Measurements from ENCODE around the gene PBXIP1. TPM values are rescaled to one million over a fixed set of nuclear protein-coding genes. Genes with fewer than 3 reads are reported as not detected.
A peak's percentile ranks its signal among the peaks of the same experiment; 100 is the strongest.

The PBXIP1 gene
- polyA plus RNA-seq, 1 experiment, result 83.1 TPM

- TF ChIP-seq CTCF (IDR thresholded peaks at IDR 0.05; ENCODE audit: insufficient read depth, low read depth, low read length), result no peak
- POLR2A ChIA-PET, result interaction anchor here (0.7 kb wide), 1 partner anchor 466 kb away, joined by 3 read pairs; no protein-coding TSS in a partner anchor
- Histone ChIP-seq H3K27me3 (ENCODE audit: control insufficient read depth, insufficient read depth, low read length) (no peaks in the 10 kb centered on the region), H3K4me3 (ENCODE audit: low read depth, low read length) (no peak overlapping the region), H3K36me3 (ENCODE audit: control insufficient read depth, insufficient read depth, low read length) (peaks cover 8% of the 10 kb centered on the region)
- CTCF ChIA-PET, result interaction anchor here (0.6 to 1.8 kb wide), 9 partner anchors 9 to 615 kb away, joined by 3 to 10 read pairs (median 4); partner anchors contain the start of gene PMVK
- no peak for DNase-seq (ENCODE audit: low read depth)
Observed at GRCh38 chr1:154945160-154945961, 10.5 kb downstream of the PBXIP1 start.

- POLR2A ChIA-PET, result interaction anchor here (0.7 kb wide), 1 partner anchor 465 kb away, joined by 3 read pairs; no protein-coding TSS in a partner anchor
- no peak for DNase-seq (ENCODE audit: low read depth)
- TF ChIP-seq CTCF (IDR thresholded peaks at IDR 0.05; ENCODE audit: insufficient read depth, low read depth, low read length), result no peak
Observed at GRCh38 chr1:154944401-154945159, 11.3 kb downstream of the PBXIP1 start.

GRCh38 chr1:154943649-154944400, 12.1 kb downstream of the PBXIP1 start:
- ChIA-PET POLR2A (interaction anchor here (0.6 kb wide), 1 partner anchor 12 kb away, joined by 4 read pairs; the partner anchor contains the start of gene PBXIP1), CTCF (interaction anchor here (0.6 to 1.8 kb wide), 14 partner anchors 8 to 368 kb away, joined by 3 to 10 read pairs (median 4); partner anchors contain the start of gene PMVK)
- H3K4me3 ChIP-seq (ENCODE audit: low read depth, low read length), result no peak overlapping the region
- no peaks in the 10 kb centered on the region for H3K27me3 ChIP-seq (ENCODE audit: control insufficient read depth, insufficient read depth, low read length)
- H3K36me3 ChIP-seq (ENCODE audit: control insufficient read depth, insufficient read depth, low read length), result peaks cover 8% of the 10 kb centered on the region
- no peak for DNase-seq (ENCODE audit: low read depth)
- peak; percentile 78 for TF ChIP-seq CTCF (IDR thresholded peaks at IDR 0.05; ENCODE audit: insufficient read depth, low read depth, low read length)

More at GRCh38 chr1:154944401-154945159, 11.3 kb downstream of the PBXIP1 start:
- no peak overlapping the region for H3K4me3 ChIP-seq (ENCODE audit: low read depth, low read length)
- no peaks in the 10 kb centered on the region for H3K27me3 ChIP-seq (ENCODE audit: control insufficient read depth, insufficient read depth, low read length)
- peaks cover 8% of the 10 kb centered on the region for H3K36me3 ChIP-seq (ENCODE audit: control insufficient read depth, insufficient read depth, low read length)
- CTCF ChIA-PET, result interaction anchor here (0.6 to 1.8 kb wide), 17 partner anchors 8 to 614 kb away, joined by 3 to 10 read pairs (median 3); partner anchors contain the start of gene PMVK

GRCh38 chr1:154941333-154942013, 14.4 kb downstream of the PBXIP1 start:
- ChIA-PET CTCF (interaction anchor here (1.1 kb wide), 1 partner anchor 462 kb away, joined by 5 read pairs; no protein-coding TSS in a partner anchor), POLR2A (no interaction called here)
- TF ChIP-seq CTCF (IDR thresholded peaks at IDR 0.05; ENCODE audit: insufficient read depth, low read depth, low read length), result no peak
- Histone ChIP-seq H3K4me3 (ENCODE audit: low read depth, low read length) (no peak overlapping the region), H3K27me3 (ENCODE audit: control insufficient read depth, insufficient read depth, low read length) (no peaks in the 10 kb centered on the region), H3K36me3 (ENCODE audit: control insufficient read depth, insufficient read depth, low read length) (peaks cover 4% of the 10 kb centered on the region; the same call in 1 of the 2 replicates)
- DNase-seq (ENCODE audit: low read depth), result no peak

Measured in BJ (cell line).